K562 (cell line): ENCODE measurements around the gene ZNF804A. TPM values are rescaled to one million over a fixed set of nuclear protein-coding genes. Genes with fewer than 3 reads are reported as not detected.

ENCODE experiments used
- ATAC-seq: fragments of 200-7000 bp; cut with Tn5 transposase; 3 replicates; pipeline ENCODE4 v1.9.1; 2020; ENCODE audit warnings: moderate library complexity
- BruUV-seq: library from RNA; stranded (reverse); fragments of 400-500 nt; replicated peaks from 2 replicates; lab custom pipeline; 2021; lab: Mats Ljungman, UMichigan
- CTCF ChIA-PET: fragments of 300-600 bp; formaldehyde crosslinking; extraction: SDS; loops from one replicate; lab custom pipeline; 2021; ENCODE audit warnings: low intra/inter-chr PET ratio; lab: Yijun Ruan, JAX
- POLR2A ChIA-PET: fragments of 300-600, 350-650 bp; sonication (Branson Sonifier 250); formaldehyde crosslinking; extraction: SDS; loops from one replicate; lab custom pipeline; 2021; ENCODE audit warnings: antibody characterized with exemption, inconsistent platforms; lab: Yijun Ruan, JAX
- DNase-seq, 4 experiments: peaks; one replicate each; pipeline versions ENCODE4 v3.0.0 to v3.0.0-alpha.2; 2011 to 2018; ENCODE audit warnings: low spot score in 3 of 4, mixed read lengths in 3 of 4; ENCODE audit errors: extremely low read depth in 1 of 4
- FAIRE-seq: peaks from 2 replicates; lab custom pipeline; 2011; peaks lifted over from hg19 to GRCh38; lab: Jason Lieb, UNC
- H2AFZ ChIP-seq: 2 replicates; pipeline ENCODE4 v1.6.0; 2011; ENCODE audit warnings: low read depth, low read length, control low read depth, inconsistent platforms
- H3K27ac ChIP-seq: fragments of 200-600 bp; 3 replicates; pipeline ENCODE4 v1.8.0; 2011; ENCODE audit warnings: low read depth, mild to moderate bottlenecking, control low read depth, inconsistent platforms, low read length, moderate library complexity, mixed read lengths; ENCODE audit errors: extremely low read depth
- H3K27me3 ChIP-seq, 2 experiments: fragments of 300-600 bp in 1 of 2; 2 replicates in 1 of 2; 3 replicates in 1 of 2; pipeline versions ENCODE4 v1.6.0 to v1.8.0; 2011; ENCODE audit warnings: inconsistent platforms in 2 of 2, low read length in 2 of 2, mild to moderate bottlenecking in 1 of 2, mixed read lengths in 1 of 2, moderate library complexity in 1 of 2; ENCODE audit not compliant: control insufficient read depth in 2 of 2, insufficient read depth in 2 of 2
- H3K36me3 ChIP-seq: fragments of 300-600 bp; 3 replicates; pipeline ENCODE4 v1.8.0; 2011; ENCODE audit warnings: mild to moderate bottlenecking, low read length, inconsistent platforms; ENCODE audit not compliant: control insufficient read depth, insufficient read depth
- H3K4me1 ChIP-seq, 2 experiments: fragments of 200-600 bp in 1 of 2; replicated peaks in 1 of 2; 2 replicates in 1 of 2; 3 replicates in 1 of 2; pipeline versions ENCODE4 v1.5.1 to v1.8.0; 2011; ENCODE audit warnings: inconsistent platforms in 2 of 2, low read length in 2 of 2, mild to moderate bottlenecking in 1 of 2, mixed read lengths in 1 of 2, moderate library complexity in 1 of 2; ENCODE audit not compliant: control insufficient read depth in 2 of 2, insufficient read depth in 2 of 2
- H3K4me2 ChIP-seq: 2 replicates; pipeline ENCODE4 v1.6.1; 2011; ENCODE audit warnings: low read length, control low read depth, inconsistent platforms, mixed read lengths; ENCODE audit not compliant: insufficient read depth
- H3K4me3 ChIP-seq: fragments of 200-600 bp; sonication (generic), shearing (Covaris generic); 2 replicates; pipeline ENCODE4 v1.5.1; 2016; ENCODE audit warnings: control low read depth, inconsistent platforms
- H3K79me2 ChIP-seq: fragments of 200-600 bp; 3 replicates; pipeline ENCODE4 v1.8.0; 2011; ENCODE audit warnings: low read length, inconsistent platforms; ENCODE audit not compliant: control insufficient read depth, insufficient read depth
- H3K9ac ChIP-seq, 2 experiments: 2 replicates each; pipeline versions ENCODE4 v1.6.0 to v1.6.1; 2011; ENCODE audit warnings: low read depth in 2 of 2, low read length in 2 of 2, control low read depth in 1 of 2, inconsistent platforms in 1 of 2, mild to moderate bottlenecking in 1 of 2, mixed read lengths in 1 of 2; ENCODE audit not compliant: insufficient read depth in 1 of 2
- H3K9me1 ChIP-seq: one replicate; pipeline ENCODE4 v1.6.0; 2011; ENCODE audit warnings: inconsistent platforms, mild to moderate bottlenecking, low read length, moderate library complexity; ENCODE audit not compliant: control insufficient read depth, insufficient read depth
- H3K9me3 ChIP-seq: replicated peaks from 2 replicates; pipeline ENCODE4 v1.5.1; 2011; ENCODE audit warnings: low read depth, low read length, inconsistent platforms; ENCODE audit not compliant: control insufficient read depth, insufficient read depth
- H4K20me1 ChIP-seq: replicated peaks from 2 replicates; pipeline ENCODE4 v1.6.1; 2011; ENCODE audit warnings: low read length, inconsistent platforms, mixed read lengths; ENCODE audit not compliant: control insufficient read depth, insufficient read depth
- E2F5 ChIP-seq: sonication (generic); formaldehyde crosslinking; IDR thresholded peaks from 2 replicates; pipeline ENCODE4 v1.8.0; 2022; ENCODE audit warnings: mild to moderate bottlenecking, missing genetic modification reagents
- MTA2 ChIP-seq: fragments of 450-650 bp; IDR thresholded peaks from 2 replicates; pipeline ENCODE4 v1.6.1; 2016; ENCODE audit warnings: low read depth
- NR2C1 ChIP-seq, 2 experiments: fragments of 450-650 bp; IDR thresholded peaks; 2 replicates each; pipeline ENCODE4 v1.6.1; 2017; ENCODE audit warnings: mild to moderate bottlenecking in 2 of 2, antibody characterized with exemption in 1 of 2, inconsistent platforms in 1 of 2, missing compliant biosample characterization in 1 of 2, missing genetic modification characterization in 1 of 2
- NRF1 ChIP-seq, 2 experiments: fragments of 450-650 bp; IDR thresholded peaks in 1 of 2; conservative IDR thresholded peaks in 1 of 2; 2 replicates each; pipeline ENCODE4 v1.6.1; 2014; ENCODE audit warnings: mild to moderate bottlenecking in 2 of 2
- POLR2H ChIP-seq: IDR thresholded peaks from 2 replicates; pipeline ENCODE4 v1.6.1; 2016; ENCODE audit warnings: missing genetic modification characterization, low read depth, mild to moderate bottlenecking, control low read depth, missing compliant biosample characterization, moderate library complexity
- RREB1 ChIP-seq: fragments of 250-450 bp; sonication (Bioruptor Pico); IDR thresholded peaks from 2 replicates; pipeline ENCODE4 v1.4.0; 2020
- SPI1 ChIP-seq: IDR thresholded peaks from 2 replicates; pipeline ENCODE4 v1.6.1; 2011; ENCODE audit warnings: low read depth, low read length, control low read depth, borderline replicate concordance
- ZNF644 ChIP-seq: fragments of 200-800 bp; sonication (Bioruptor generic); IDR thresholded peaks from 2 replicates; pipeline ENCODE4 v1.6.1; 2016; ENCODE audit warnings: low read depth, missing genetic modification characterization, missing compliant biosample characterization
- WGBS: fragments of 100-300 bp; shearing (Covaris generic); methylation state at CpG from one replicate; pipeline ENCODE4 v1.1.6; 2016; ENCODE audit warnings: low coverage, mixed read lengths; ENCODE audit not compliant: insufficient coverage; ENCODE audit errors: missing lambda C conversion rate; 5-methylcytosine and 5-hydroxymethylcytosine counted together
- in situ Hi-C: fragments of 300-500 bp; cut with MboI; formaldehyde crosslinking; loops from 4 replicates; pipeline ENCODE4 v1.15.0; 2018; ENCODE audit warnings: inconsistent platforms, mixed read lengths
- intact Hi-C: fragments of 100-400 bp; cut with micrococcal nuclease; formaldehyde crosslinking; loops from 2 replicates; pipeline ENCODE4 v1.14.2; 2022
- polyA plus RNA-seq, 8 experiments: library from polyadenylated mRNA; depleted of rRNA in 4 of 8; stranded (reverse) in 5 of 8; unstranded in 3 of 8; fragments of >200 nt; fragmentation: Nextera tagmentation in 2 of 8; fragmentation: Illumina TruSeq in 1 of 8; extraction: Ambion mirVana in 2 of 8; extraction: Trizol in 1 of 8; gene quantifications; 2 replicates each; pipeline versions ENCODE4 v1.2.1 to v1.2.3, GENCODE V29; 2011 to 2014; ENCODE audit warnings: inconsistent platforms in 1 of 8, missing spikeins in 1 of 8
- total RNA-seq, 7 experiments: library from RNA; depleted of rRNA in 6 of 7; stranded (reverse); fragments of >200 nt in 6 of 7; fragmentation: Illumina TruSeq in 2 of 7; extraction: Trizol in 2 of 7; gene quantifications; 2 replicates each; pipeline versions ENCODE4 v1.2.1 to v1.2.3, GENCODE V29; 2011 to 2021; ENCODE audit warnings: low replicate concordance in 1 of 7

Gene ZNF804A
- total and polyA plus RNA-seq, 9 of the 15 experiments (the other 6 are each of a cell fraction or from before 2014, with no cell fraction given), result 0.01 to 1.2 (median 0.73) TPM

- TF ChIP-seq RREB1 (CRISPR knock-in tag) (no peak), SPI1 (peak; percentile 50; the same call in 1 of the 2 replicates)
These were observed 934 bp downstream of the ZNF804A start (continued) for GRCh38 chr2:184599054-184599871.

- WGBS, result 2% methylated on average over 2 of the region's 2 CpGs
- CTCF ChIA-PET, result interaction anchor here (0.7 kb wide), 1 partner anchor 1950 kb away, joined by 3 read pairs; no protein-coding TSS in a partner anchor
These were observed 1.5 kb downstream of the ZNF804A start for GRCh38 chr2:184599872-184600222.

More at GRCh38 chr2:184599872-184600222, 1.5 kb downstream of the ZNF804A start:
- no peak overlapping the region; the same call in 2 of the 3 replicates for H3K27ac ChIP-seq
- FAIRE-seq, result no peak
- H3K9me3 ChIP-seq, result no peaks in the 10 kb centered on the region
- peaks cover 0 to 8% of the 10 kb centered on the region in 2 experiments; a peak in 1 of 5 replicates for H3K4me1 ChIP-seq
- no peak for DNase-seq
- BruUV-seq, result no TSS peak
- no peaks in the 10 kb centered on the region for H3K36me3 ChIP-seq
- H3K9ac ChIP-seq, result peak overlapping the region in 1 of 2 experiments; percentile 45; a peak in 1 of 4 replicates
- no peaks in the 10 kb centered on the region for H3K9me1 ChIP-seq
- no peaks in the 10 kb centered on the region for H4K20me1 ChIP-seq
- H3K4me2 ChIP-seq, result peak overlapping the region; percentile 27; the same call in 1 of the 2 replicates
- H2AFZ ChIP-seq, result no peak overlapping the region
- intact Hi-C loops (loop anchor here (10.0 kb wide), 1 partner anchor 395 kb away; no protein-coding TSS in a partner anchor), in situ Hi-C loops (no loop called here)
- POLR2A ChIA-PET, result no interaction called here
- TF ChIP-seq ZNF644 (tag) (no peak), E2F5 (no peak), NR2C1 (IDR thresholded peaks at IDR 0.05) (no peak), NR2C1 (tag; IDR thresholded peaks at IDR 0.05) (no peak), NRF1 (conservative IDR thresholded peaks at IDR 0.05 in 1 of 2, IDR thresholded peaks at IDR 0.05 in 1 of 2) (no peak), POLR2H (tag) (no peak), MTA2 (no peak)
- H3K27me3 ChIP-seq, result no peaks in the 10 kb centered on the region
- peak overlapping the region; percentile 36 for H3K4me3 ChIP-seq
- ATAC-seq, result peak; percentile 61
- H3K79me2 ChIP-seq, result peaks cover 41% of the 10 kb centered on the region
